Measurements from ENCODE around the gene USH1C.

- TF ChIP-seq EZH2phosphoT487 (IDR thresholded peaks at IDR 0.05) (peak; percentile 61), CTCF (IDR thresholded peaks at IDR 0.05) (no peak)
Measured at GRCh38 chr11:17476317-17477083, 67.7 kb downstream of the USH1C start, which contains the start of gene ABCC8.

All from neural progenitor cell (in vitro differentiated cells).